IMR-90 (cell line): ENCODE results near the gene ADCY1. TPM values are rescaled to one million over a fixed set of nuclear protein-coding genes. Genes with fewer than 3 reads are reported as not detected.

Source experiments
- ATAC-seq: fragments of 200-7000 bp; cut with Tn5 transposase; 2 replicates; pipeline ENCODE4 v1.9.1; 2020; ENCODE audit warnings: low read depth, mild to moderate bottlenecking, moderate library complexity
- BruUV-seq: library from RNA; stranded (reverse); fragments of 400-500 nt; replicated peaks from 2 replicates; lab custom pipeline; 2021; lab: Mats Ljungman, UMichigan
- CTCF ChIA-PET: fragments of 300-600 bp; formaldehyde crosslinking; extraction: SDS; loops from one replicate; lab custom pipeline; 2021; ENCODE audit warnings: antibody characterized with exemption; lab: Yijun Ruan, JAX
- POLR2A ChIA-PET: fragments of 300-600 bp; sonication (Branson Sonifier 250); formaldehyde crosslinking; loops from one replicate; lab custom pipeline; 2022; ENCODE audit warnings: antibody characterized with exemption; ENCODE audit not compliant: unreplicated experiment; lab: Charles Lee
- DNase-seq: peaks from one replicate; pipeline ENCODE4 v3.0.0; 2013
- H2AFZ ChIP-seq: replicated peaks from 2 replicates; pipeline ENCODE3; 2013; ENCODE audit warnings: low read length, mild to moderate bottlenecking; ENCODE audit not compliant: poor library complexity
- H2AK5ac ChIP-seq: 2 replicates; pipeline ENCODE4 v1.6.1; 2013; ENCODE audit warnings: low read depth, low read length, inconsistent platforms
- H2AK9ac ChIP-seq: replicated peaks from 2 replicates; pipeline ENCODE3; 2013; ENCODE audit warnings: mild to moderate bottlenecking, low read depth, low read length, moderate library complexity; ENCODE audit not compliant: poor library complexity
- H2BK120ac ChIP-seq: 2 replicates; pipeline ENCODE4 v1.6.1; 2013; ENCODE audit warnings: low read depth, low read length, inconsistent platforms
- H2BK15ac ChIP-seq: 3 replicates; pipeline ENCODE4 v1.6.1; 2013; ENCODE audit warnings: low read depth, low read length, inconsistent platforms
- H2BK20ac ChIP-seq: 2 replicates; pipeline ENCODE4 v1.6.1; 2013; ENCODE audit warnings: low read depth, mild to moderate bottlenecking, inconsistent platforms, low read length, moderate library complexity
- H2BK5ac ChIP-seq: 2 replicates; pipeline ENCODE4 v1.6.1; 2013; ENCODE audit warnings: mild to moderate bottlenecking, low read depth, low read length, inconsistent platforms; ENCODE audit not compliant: poor library complexity, severe bottlenecking
- H3K14ac ChIP-seq: replicated peaks from 2 replicates; pipeline ENCODE4 v1.6.1; 2013; ENCODE audit warnings: low read depth, low read length, inconsistent platforms
- H3K18ac ChIP-seq: 2 replicates; pipeline ENCODE4 v1.6.1; 2013; ENCODE audit warnings: low read depth, low read length, control low read depth
- H3K23ac ChIP-seq: 2 replicates; pipeline ENCODE4 v1.6.1; 2013; ENCODE audit warnings: low read depth, low read length, inconsistent platforms
- H3K27ac ChIP-seq: 2 replicates; pipeline ENCODE4 v1.5.1; 2013; ENCODE audit warnings: mild to moderate bottlenecking, control low read depth, low read length; ENCODE audit not compliant: insufficient read depth
- H3K27me3 ChIP-seq: 2 replicates; pipeline ENCODE4 v1.6.1; 2013; ENCODE audit warnings: low read length; ENCODE audit not compliant: control insufficient read depth, insufficient read depth
- H3K36me3 ChIP-seq: 2 replicates; pipeline ENCODE4 v1.6.1; 2013; ENCODE audit warnings: low read length, mixed read lengths; ENCODE audit not compliant: control insufficient read depth, insufficient read depth
- H3K4ac ChIP-seq: 2 replicates; pipeline ENCODE4 v1.6.1; 2013; ENCODE audit warnings: low read depth, low read length, inconsistent platforms
- H3K4me1 ChIP-seq: 2 replicates; pipeline ENCODE4 v1.6.1; 2013; ENCODE audit warnings: low read length, mixed read lengths; ENCODE audit not compliant: control insufficient read depth, insufficient read depth
- H3K4me2 ChIP-seq: 2 replicates; pipeline ENCODE4 v1.6.1; 2013; ENCODE audit warnings: low read depth, mild to moderate bottlenecking, control low read depth, low read length, moderate library complexity
- H3K4me3 ChIP-seq: 2 replicates; pipeline ENCODE4 v1.5.1; 2013; ENCODE audit warnings: low read depth, mild to moderate bottlenecking, control low read depth, low read length, moderate library complexity; ENCODE audit not compliant: insufficient read depth
- H3K56ac ChIP-seq: 2 replicates; pipeline ENCODE4 v1.6.1; 2013; ENCODE audit warnings: low read length, inconsistent platforms; ENCODE audit not compliant: insufficient read depth; ENCODE audit errors: extremely low read depth
- H3K79me1 ChIP-seq, 2 experiments: 2 replicates each; pipeline ENCODE4 v1.6.1; 2013; ENCODE audit warnings: low read length in 2 of 2, inconsistent platforms in 1 of 2, low read depth in 1 of 2
- H3K9ac ChIP-seq: 2 replicates; pipeline ENCODE4 v1.6.1; 2013; ENCODE audit warnings: low read depth, low read length, control low read depth
- H3K9me1 ChIP-seq: 2 replicates; pipeline ENCODE4 v1.6.1; 2013; ENCODE audit warnings: low read length, inconsistent platforms; ENCODE audit not compliant: insufficient read depth
- H3K9me3 ChIP-seq: 2 replicates; pipeline ENCODE4 v1.6.1; 2013; ENCODE audit warnings: low read length; ENCODE audit not compliant: control insufficient read depth, insufficient read depth
- H4K20me1 ChIP-seq: 2 replicates; pipeline ENCODE4 v1.6.1; 2013; ENCODE audit warnings: low read length, inconsistent platforms; ENCODE audit not compliant: insufficient read depth
- H4K5ac ChIP-seq: 2 replicates; pipeline ENCODE4 v1.6.1; 2013; ENCODE audit warnings: mild to moderate bottlenecking, low read depth, low read length, control low read depth
- H4K8ac ChIP-seq, 2 experiments: 2 replicates each; pipeline ENCODE4 v1.6.1; 2013; ENCODE audit warnings: low read depth in 2 of 2, low read length in 2 of 2, control low read depth in 1 of 2, inconsistent platforms in 1 of 2
- H4K91ac ChIP-seq: 2 replicates; pipeline ENCODE4 v1.6.1; 2013; ENCODE audit warnings: low read depth, low read length, inconsistent platforms; ENCODE audit not compliant: insufficient read depth
- BHLHE40 ChIP-seq: fragments of 150-350 bp; IDR thresholded peaks from 2 replicates; pipeline ENCODE4 v1.6.1; 2016; ENCODE audit warnings: mild to moderate bottlenecking, low read depth, low read length
- CEBPB ChIP-seq: IDR thresholded peaks from 2 replicates; pipeline ENCODE4 v1.6.1; 2012; ENCODE audit warnings: low read depth, low read length, improper control_type of control experiment
- CHD1 ChIP-seq: IDR thresholded peaks from 2 replicates; pipeline ENCODE4 v1.6.1; 2012; ENCODE audit warnings: low read depth, low read length, improper control_type of control experiment
- CTCF ChIP-seq: conservative IDR thresholded peaks from 2 replicates; pipeline ENCODE4 v1.5.1; 2012; ENCODE audit warnings: mild to moderate bottlenecking, low read depth, low read length, improper control_type of control experiment
- ELK1 ChIP-seq: fragments of 150-350 bp; IDR thresholded peaks from 2 replicates; pipeline ENCODE4 v1.6.1; 2016; ENCODE audit warnings: low read depth, mild to moderate bottlenecking, low read length, moderate library complexity, borderline replicate concordance
- FOS ChIP-seq: fragments of 150-350 bp; IDR thresholded peaks from 2 replicates; pipeline ENCODE4 v1.6.1; 2016; ENCODE audit warnings: low read depth, low read length
- MAFK ChIP-seq: IDR thresholded peaks from 2 replicates; pipeline ENCODE4 v1.6.1; 2012; ENCODE audit warnings: low read depth, low read length, improper control_type of control experiment
- MAZ ChIP-seq: IDR thresholded peaks from 2 replicates; pipeline ENCODE4 v1.6.1; 2012; ENCODE audit warnings: low read depth, mild to moderate bottlenecking, low read length, improper control_type of control experiment, moderate library complexity, borderline replicate concordance
- MXI1 ChIP-seq: IDR thresholded peaks from 2 replicates; pipeline ENCODE4 v1.6.1; 2012; ENCODE audit warnings: low read depth, mild to moderate bottlenecking, low read length, moderate library complexity, borderline replicate concordance
- NFE2L2 ChIP-seq: fragments of 150-350 bp; IDR thresholded peaks from 2 replicates; pipeline ENCODE4 v1.6.1; 2016; ENCODE audit warnings: low read depth, mild to moderate bottlenecking, low read length
- POLR2A ChIP-seq: IDR thresholded peaks from 2 replicates; pipeline ENCODE4 v1.6.1; 2012; ENCODE audit warnings: mild to moderate bottlenecking, low read depth, low read length
- RAD21 ChIP-seq: IDR thresholded peaks from 2 replicates; pipeline ENCODE4 v1.6.1; 2012; ENCODE audit warnings: low read length, improper control_type of control experiment
- RCOR1 ChIP-seq: IDR thresholded peaks from 2 replicates; pipeline ENCODE4 v1.6.1; 2012; ENCODE audit warnings: mild to moderate bottlenecking, low read length, improper control_type of control experiment; ENCODE audit not compliant: insufficient replicate concordance
- RFX5 ChIP-seq: IDR thresholded peaks from 2 replicates; pipeline ENCODE4 v1.8.0; 2012; ENCODE audit warnings: low read depth, mild to moderate bottlenecking, low read length, moderate library complexity
- SMC3 ChIP-seq: fragments of 150-350 bp; IDR thresholded peaks from 2 replicates; pipeline ENCODE4 v1.6.1; 2016; ENCODE audit warnings: low read depth, mild to moderate bottlenecking, antibody characterized with exemption, low read length, moderate library complexity
- USF2 ChIP-seq: fragments of 150-350 bp; IDR thresholded peaks from 2 replicates; pipeline ENCODE4 v1.6.1; 2017; ENCODE audit warnings: mild to moderate bottlenecking, antibody characterized with exemption, low read length, low read depth
- WGBS, 2 experiments: methylation state at CpG; one replicate each; pipeline versions ENCODE4 v1.1.5 to v1.1.7; 2013; ENCODE audit warnings: missing lambda C conversion rate in 2 of 2; ENCODE audit not compliant: insufficient read length in 1 of 2; ENCODE audit errors: extremely low coverage in 2 of 2; 5-methylcytosine and 5-hydroxymethylcytosine counted together
- dilution Hi-C: fragments of 300-500 bp; cut with HindIII; formaldehyde crosslinking; loops from one replicate; pipeline ENCODE4 v1.14.3; 2018; ENCODE audit warnings: low sequenced_read_pairs; ENCODE audit not compliant: unreplicated experiment
- in situ Hi-C: fragments of 300-500 bp; cut with MboI; formaldehyde crosslinking; loops from 3 replicates; pipeline ENCODE4 v1.14.3; 2019; ENCODE audit warnings: low sequenced_read_pairs, inconsistent platforms, mixed read lengths
- intact Hi-C: fragments of 100-400 bp; cut with micrococcal nuclease; formaldehyde crosslinking; loops from 2 replicates; pipeline ENCODE4 v1.10.0; 2022
- polyA plus RNA-seq, 3 experiments: library from polyadenylated mRNA; depleted of rRNA; stranded (reverse); fragments of >200 nt; gene quantifications; 2 replicates each; pipeline ENCODE4 v1.2.3, GENCODE V29; 2012; ENCODE audit warnings: low replicate concordance in 1 of 3
- total RNA-seq: library from RNA; depleted of rRNA; stranded (reverse); fragments of >200 nt; gene quantifications from 2 replicates; pipeline ENCODE4 v1.2.3, GENCODE V29; 2012

The ADCY1 gene
- total and polyA plus RNA-seq, 2 of the 4 experiments (the other 2 are of a cell fraction), result 0.18 to 0.24 TPM

GRCh38 chr7:45568536-45569289, 5.5 kb upstream of the ADCY1 start:
- Histone ChIP-seq H2BK15ac (no peak overlapping the region), H2BK20ac (no peak overlapping the region), H4K8ac (no peak overlapping the region), H4K20me1 (no peaks in the 10 kb centered on the region), H3K4ac (no peak overlapping the region), H3K56ac (no peak overlapping the region), H3K4me3 (no peak overlapping the region), H4K5ac (no peak overlapping the region), H3K36me3 (no peaks in the 10 kb centered on the region), H3K9ac (no peak overlapping the region), H3K27ac (no peak overlapping the region), H3K4me1 (no peaks in the 10 kb centered on the region), H2AK5ac (no peak overlapping the region), H3K9me3 (no peaks in the 10 kb centered on the region), H3K27me3 (peaks cover 44% of the 10 kb centered on the region), H2AK9ac (no peak overlapping the region), H3K79me1 (no peaks in the 10 kb centered on the region), H4K91ac (no peak overlapping the region), H2AFZ (no peak overlapping the region), H3K14ac (no peak overlapping the region), H2BK5ac (no peak overlapping the region), H3K4me2 (no peak overlapping the region), H3K23ac (no peak overlapping the region), H2BK120ac (no peak overlapping the region), H3K18ac (no peak overlapping the region), H3K9me1 (no peaks in the 10 kb centered on the region)
- no peak for DNase-seq
- TF ChIP-seq CTCF (no peak), RAD21 (no peak), MAFK (no peak), SMC3 (no peak), POLR2A (no peak), CHD1 (no peak), USF2 (no peak), MAZ (no peak), MXI1 (no peak), RCOR1 (no peak), ELK1 (no peak), FOS (no peak), NFE2L2 (no peak), BHLHE40 (no peak), RFX5 (no peak), CEBPB (no peak)
- no TSS peak for BruUV-seq
- ChIA-PET CTCF (no interaction called here), POLR2A (no interaction called here)
- WGBS, 2 experiments, result 50% methylated on average over 4 of the region's 10 CpGs; no CpG with 5 or more reads in 1 of the 2 experiments
- no peak for ATAC-seq
- intact Hi-C loops, result no loop called here
- dilution Hi-C loops, result no loop called here
- in situ Hi-C loops, result no loop called here
